H9 (cell line): ENCODE data around the gene KRT12. TPM values are rescaled to one million over a fixed set of nuclear protein-coding genes. Genes with fewer than 3 reads are reported as not detected.

ENCODE experiments used
- DNase-seq: peaks from one replicate; pipeline ENCODE4 v3.0.0-alpha.2; 2017
- H2AFZ ChIP-seq: one replicate; pipeline ENCODE4 v1.6.1; 2013; ENCODE audit warnings: mild to moderate bottlenecking, low read length, control low read depth, moderate library complexity
- H2AK5ac ChIP-seq: 2 replicates; pipeline ENCODE4 v1.6.1; 2013; ENCODE audit warnings: low read length, control low read depth, mixed read lengths; ENCODE audit not compliant: insufficient read length
- H2BK120ac ChIP-seq: one replicate; pipeline ENCODE4 v1.6.1; 2013; ENCODE audit warnings: low read depth, mild to moderate bottlenecking, low read length, control low read depth, inconsistent platforms; ENCODE audit not compliant: poor library complexity, severe bottlenecking
- H2BK12ac ChIP-seq: 2 replicates; pipeline ENCODE4 v1.6.1; 2013; ENCODE audit warnings: low read length, control low read depth, mixed read lengths, low read depth; ENCODE audit not compliant: insufficient read length
- H2BK15ac ChIP-seq: 2 replicates; pipeline ENCODE4 v1.6.1; 2013; ENCODE audit warnings: low read depth, low read length, control low read depth
- H2BK20ac ChIP-seq: one replicate; pipeline ENCODE4 v1.6.1; 2013; ENCODE audit warnings: low read depth, mild to moderate bottlenecking, low read length, control low read depth, inconsistent platforms; ENCODE audit not compliant: poor library complexity, severe bottlenecking
- H2BK5ac ChIP-seq: 2 replicates; pipeline ENCODE4 v1.6.1; 2013; ENCODE audit warnings: low read length, control low read depth, mixed read lengths; ENCODE audit not compliant: insufficient read length
- H3K14ac ChIP-seq: 2 replicates; pipeline ENCODE4 v1.6.1; 2013; ENCODE audit warnings: low read length, control low read depth; ENCODE audit not compliant: insufficient read depth
- H3K18ac ChIP-seq: 2 replicates; pipeline ENCODE4 v1.6.1; 2013; ENCODE audit warnings: low read depth, mild to moderate bottlenecking, mixed read lengths, low read length, control low read depth; ENCODE audit not compliant: insufficient read length
- H3K23ac ChIP-seq: 2 replicates; pipeline ENCODE4 v1.6.1; 2013; ENCODE audit warnings: low read length, control low read depth, mixed read lengths, low read depth; ENCODE audit not compliant: insufficient read length
- H3K23me2 ChIP-seq: 2 replicates; pipeline ENCODE4 v1.6.1; 2013; ENCODE audit warnings: low read depth, mild to moderate bottlenecking, mixed read lengths, low read length, control low read depth; ENCODE audit not compliant: insufficient read length, poor library complexity, severe bottlenecking
- H3K27ac ChIP-seq: 2 replicates; pipeline ENCODE4 v1.5.1; 2013; ENCODE audit warnings: low read length, control low read depth, mixed read lengths, low read depth; ENCODE audit not compliant: insufficient read length
- H3K27me3 ChIP-seq: 2 replicates; pipeline ENCODE4 v1.6.1; 2013; ENCODE audit warnings: low read length, control low read depth, inconsistent platforms; ENCODE audit not compliant: insufficient read depth
- H3K4ac ChIP-seq: 2 replicates; pipeline ENCODE4 v1.6.1; 2013; ENCODE audit warnings: low read depth, mild to moderate bottlenecking, control low read depth, inconsistent platforms, low read length, moderate library complexity
- H3K4me1 ChIP-seq: 2 replicates; pipeline ENCODE4 v1.6.1; 2013; ENCODE audit warnings: low read length, control low read depth, inconsistent platforms; ENCODE audit not compliant: insufficient read depth
- H3K4me2 ChIP-seq: 2 replicates; pipeline ENCODE4 v1.6.1; 2013; ENCODE audit warnings: low read length, control low read depth, mixed read lengths; ENCODE audit not compliant: insufficient read length, insufficient read depth
- H3K56ac ChIP-seq: 2 replicates; pipeline ENCODE4 v1.6.1; 2013; ENCODE audit warnings: low read depth, mild to moderate bottlenecking, mixed read lengths, low read length, control low read depth; ENCODE audit not compliant: insufficient read length
- H3K79me1 ChIP-seq: 2 replicates; pipeline ENCODE4 v1.6.1; 2013; ENCODE audit warnings: low read depth, mild to moderate bottlenecking, moderate library complexity, low read length, control low read depth, inconsistent platforms; ENCODE audit not compliant: insufficient read depth, poor library complexity, severe bottlenecking
- H3K79me2 ChIP-seq: 2 replicates; pipeline ENCODE4 v1.6.1; 2013; ENCODE audit warnings: low read length, control low read depth, inconsistent platforms; ENCODE audit not compliant: insufficient read depth
- H3K9ac ChIP-seq: 2 replicates; pipeline ENCODE4 v1.6.1; 2013; ENCODE audit warnings: low read length, control low read depth, mixed read lengths; ENCODE audit not compliant: insufficient read length; ENCODE audit errors: extremely low read depth
- H3K9me3 ChIP-seq: one replicate; pipeline ENCODE4 v1.6.1; 2013; ENCODE audit warnings: low read depth, low read length, inconsistent platforms; ENCODE audit not compliant: control insufficient read depth
- H3T11ph ChIP-seq: one replicate; pipeline ENCODE4 v1.6.1; 2013; ENCODE audit warnings: mild to moderate bottlenecking, low read length, control low read depth, inconsistent platforms
- H4K20me1 ChIP-seq: one replicate; pipeline ENCODE4 v1.6.1; 2013; ENCODE audit not compliant: control insufficient read depth, insufficient read length, insufficient read depth
- H4K5ac ChIP-seq: 2 replicates; pipeline ENCODE4 v1.6.1; 2013; ENCODE audit warnings: low read depth, mild to moderate bottlenecking, mixed read lengths, low read length, control low read depth; ENCODE audit not compliant: insufficient read length
- H4K8ac ChIP-seq: replicated peaks from 2 replicates; pipeline ENCODE4 v1.6.1; 2013; ENCODE audit warnings: low read length, control low read depth, mixed read lengths, low read depth; ENCODE audit not compliant: insufficient read length
- H4K91ac ChIP-seq: 2 replicates; pipeline ENCODE4 v1.6.1; 2013; ENCODE audit warnings: low read depth, mild to moderate bottlenecking, moderate library complexity, mixed read lengths, low read length, control low read depth; ENCODE audit not compliant: insufficient read length
- H3K27ac Mint-ChIP-seq, 3 experiments: 2 replicates in 2 of 3; 3 replicates in 1 of 3; pipeline ENCODE4 v1.8.0; 2020 to 2021; ENCODE audit warnings: mixed read lengths in 3 of 3, mild to moderate bottlenecking in 1 of 3, moderate library complexity in 1 of 3
- H3K27me3 Mint-ChIP-seq: 2 replicates; pipeline ENCODE4 v1.8.0; 2021; ENCODE audit warnings: low read depth, mild to moderate bottlenecking, moderate library complexity, mixed read lengths
- H3K36me3 Mint-ChIP-seq, 3 experiments: 2 replicates in 2 of 3; 3 replicates in 1 of 3; pipeline ENCODE4 v1.8.0; 2020 to 2021; ENCODE audit warnings: low read depth in 3 of 3, mixed read lengths in 3 of 3; ENCODE audit not compliant: insufficient read depth in 1 of 3
- H3K4me1 Mint-ChIP-seq, 2 experiments: 2 replicates each; pipeline ENCODE4 v1.8.0; 2020; ENCODE audit warnings: mixed read lengths in 2 of 2
- H3K4me3 Mint-ChIP-seq, 2 experiments: 2 replicates in 1 of 2; 3 replicates in 1 of 2; pipeline ENCODE4 v1.8.0; 2020 to 2021; ENCODE audit warnings: mild to moderate bottlenecking in 2 of 2, mixed read lengths in 2 of 2, moderate library complexity in 1 of 2
- H3K9me3 Mint-ChIP-seq, 2 experiments: 2 replicates in 1 of 2; 3 replicates in 1 of 2; pipeline ENCODE4 v1.8.0; 2020; ENCODE audit warnings: mild to moderate bottlenecking in 2 of 2, mixed read lengths in 2 of 2, moderate library complexity in 1 of 2
- CTCF ChIP-seq: fragments of 200-600 bp; sonication (generic); conservative IDR thresholded peaks from 3 replicates; pipeline ENCODE4 v1.8.0; 2021; ENCODE audit warnings: antibody characterized with exemption, mild to moderate bottlenecking
- WGBS: extraction: QIAGEN DNeasy Blood & Tissue Kit; methylation state at CpG from one replicate; pipeline ENCODE4 v1.1.7; 2013; ENCODE audit warnings: missing lambda C conversion rate, low lambda C conversion rate, mixed read lengths; ENCODE audit not compliant: insufficient read length; ENCODE audit errors: extremely low coverage; 5-methylcytosine and 5-hydroxymethylcytosine counted together
- total RNA-seq: library from RNA; stranded (reverse); gene quantifications from 2 replicates; pipeline ENCODE4 v1.2.1, GENCODE V29; 2021

KRT12 gene
- total RNA-seq, 1 experiment from 2014 or later: not detected

- Histone ChIP-seq H3K9ac (no peak overlapping the region), H3K18ac (no peak overlapping the region), H2BK12ac (no peak overlapping the region), H2BK15ac (no peak overlapping the region), H2BK20ac (no peak overlapping the region), H3K23ac (no peak overlapping the region), H2AFZ (no peak overlapping the region), H3T11ph (no peak overlapping the region), H4K8ac (no peak overlapping the region), H3K9me3 (no peaks in the 10 kb centered on the region), H3K4me2 (no peak overlapping the region), H3K79me2 (no peaks in the 10 kb centered on the region), H3K4ac (no peak overlapping the region), H3K56ac (no peak overlapping the region), H2AK5ac (no peak overlapping the region), H3K27me3 (no peaks in the 10 kb centered on the region), H4K91ac (no peak overlapping the region), H3K4me1 (no peaks in the 10 kb centered on the region), H2BK5ac (no peak overlapping the region), H4K5ac (no peak overlapping the region), H4K20me1 (no peaks in the 10 kb centered on the region), H3K14ac (no peak overlapping the region), H3K27ac (no peak overlapping the region), H3K79me1 (no peaks in the 10 kb centered on the region), H2BK120ac (no peak overlapping the region), H3K23me2 (no peaks in the 10 kb centered on the region)
- Mint-ChIP-seq H3K9me3 (no peaks in the 10 kb centered on the region), H3K4me1 (no peaks in the 10 kb centered on the region), H3K27ac (no peak overlapping the region), H3K27me3 (peaks cover 13% of the 10 kb centered on the region), H3K36me3 (no peaks in the 10 kb centered on the region), H3K4me3 (no peak overlapping the region)
- no CpG with 5 or more reads among the region's 2 CpGs for WGBS
- no peak for DNase-seq
- TF ChIP-seq CTCF: no peak
Observed at GRCh38 chr17:40888196-40888720, 21.2 kb upstream of the KRT12 start.
